ENCODE data around the gene PIGBOS1.
"Not testable (repeated sequence)": the region's sequence is repeated elsewhere in the genome, so short reads cannot be mapped to it uniquely, and the experiment has no call there.

The PIGBOS1 gene

DNA sequence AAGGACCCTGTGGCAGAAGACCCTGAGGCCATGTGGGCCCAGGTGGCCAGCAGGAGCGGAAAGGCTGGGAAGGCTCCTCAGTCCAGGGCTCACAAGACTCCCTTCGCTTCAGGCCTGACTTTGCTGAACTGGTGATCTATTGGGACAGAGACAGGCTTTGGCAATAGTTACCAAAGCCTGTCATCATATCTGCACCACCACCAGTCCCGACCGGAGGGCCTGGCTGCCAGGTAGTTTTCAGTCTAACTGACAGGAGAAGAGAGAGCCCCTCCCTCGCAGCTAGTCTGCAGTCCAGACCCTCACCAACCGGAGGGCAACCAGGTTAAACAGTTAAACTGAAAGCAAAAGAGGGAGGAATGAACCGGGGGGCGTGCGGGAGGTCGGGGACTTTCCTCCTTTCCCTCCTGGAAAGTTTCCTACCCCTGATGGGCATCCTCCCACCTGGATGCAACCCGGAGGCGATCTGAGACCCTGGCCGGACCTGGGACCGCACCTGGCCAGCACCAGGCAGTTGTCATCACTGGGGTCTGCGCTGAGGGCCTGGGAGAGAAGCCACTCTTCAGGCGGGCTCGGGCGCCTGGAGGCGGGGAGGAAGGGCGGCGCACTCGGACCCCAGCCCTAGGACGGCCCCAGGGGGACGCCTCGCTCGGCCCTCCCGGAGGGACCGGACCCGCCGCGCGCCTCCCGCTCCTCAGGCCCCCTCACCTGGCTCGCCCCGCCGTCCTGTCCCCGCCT, 29.7 kb downstream of the PIGBOS1 start:
- peak overlapping the region; percentile 66 for H3K4me3 ChIP-seq (ENCODE audit: insufficient read depth, low read length, poor library complexity, severe bottlenecking)
- peak overlapping the region; percentile 74 for H2AFZ ChIP-seq (ENCODE audit: low read depth, low read length, severe bottlenecking)
- no peaks in the 10 kb centered on the region for H4K20me1 ChIP-seq (ENCODE audit: low read depth, low read length)
- H3K9me3 ChIP-seq (ENCODE audit: insufficient read depth, low read length): no peaks in the 10 kb centered on the region
- peak overlapping the region; percentile 61 for H3K9ac ChIP-seq (ENCODE audit: low read length)
- TF ChIP-seq CTCF (IDR thresholded peaks at IDR 0.05; ENCODE audit: insufficient read depth, low read length, poor library complexity, severe bottlenecking) (no peak), EZH2phosphoT487 (conservative IDR thresholded peaks at IDR 0.05; ENCODE audit: low read length) (no peak)
- H3K79me2 ChIP-seq (ENCODE audit: insufficient read depth, low read length): no peaks in the 10 kb centered on the region
- no peaks in the 10 kb centered on the region for H3K27me3 ChIP-seq (ENCODE audit: low read length)
- H3K27ac ChIP-seq (ENCODE audit: low read depth, low read length): no peak overlapping the region
- H3K4me2 ChIP-seq (ENCODE audit: low read depth, low read length, poor library complexity, severe bottlenecking): peak overlapping the region; percentile 96
- no peaks in the 10 kb centered on the region for H3K36me3 ChIP-seq (ENCODE audit: low read length)
- H3F3A ChIP-seq (ENCODE audit: insufficient read depth): no peaks in the 10 kb centered on the region
- H3K9me2 ChIP-seq (replicated peaks; ENCODE audit: insufficient read depth, low read length): no peaks in the 10 kb centered on the region

DNA sequence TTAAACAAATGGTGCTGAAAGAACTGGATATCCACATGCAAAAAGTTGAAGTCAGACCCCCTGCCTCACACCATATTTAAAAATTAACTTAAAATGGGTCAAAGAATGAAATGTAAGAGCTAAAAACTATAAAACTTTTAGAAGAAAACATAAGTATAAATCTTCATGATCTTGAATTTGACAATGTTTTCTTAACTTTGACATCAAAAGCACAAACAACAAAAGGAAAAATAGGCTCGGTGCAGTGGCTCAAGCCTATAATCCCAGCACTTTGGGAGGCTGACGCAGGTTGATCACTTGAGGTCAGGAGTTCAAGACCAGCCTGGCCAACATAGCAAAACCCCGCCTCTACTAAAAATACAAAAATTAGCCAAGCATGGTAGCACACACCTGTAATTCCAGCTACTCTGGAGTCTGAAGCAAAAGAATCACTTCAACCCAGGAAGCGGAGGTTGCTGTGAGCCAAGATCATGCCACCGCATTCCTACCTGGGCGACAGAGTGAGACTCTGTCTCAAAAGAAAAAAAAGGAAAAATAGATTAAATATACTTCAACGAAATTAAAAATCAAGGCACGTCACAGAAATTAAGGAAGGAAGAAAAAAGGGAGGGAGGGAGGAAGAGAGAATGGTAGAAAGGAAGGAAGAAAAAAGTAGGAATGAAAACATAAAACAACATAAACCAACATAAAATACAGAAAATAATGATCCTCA, 30.8 kb downstream of the PIGBOS1 start:
- Histone ChIP-seq H3K27me3 (ENCODE audit: low read length) (no peaks in the 10 kb centered on the region), H3K9me2 (replicated peaks; ENCODE audit: insufficient read depth, low read length) (no peaks in the 10 kb centered on the region), H3K36me3 (ENCODE audit: low read length) (no peaks in the 10 kb centered on the region), H3K9me3 (ENCODE audit: insufficient read depth, low read length) (no peaks in the 10 kb centered on the region), H3F3A (ENCODE audit: insufficient read depth) (no peaks in the 10 kb centered on the region), H2AFZ (ENCODE audit: low read depth, low read length, severe bottlenecking) (no peak overlapping the region), H3K4me2 (ENCODE audit: low read depth, low read length, poor library complexity, severe bottlenecking) (no peak overlapping the region), H3K79me2 (ENCODE audit: insufficient read depth, low read length) (no peaks in the 10 kb centered on the region), H4K20me1 (ENCODE audit: low read depth, low read length) (no peaks in the 10 kb centered on the region), H3K27ac (ENCODE audit: low read depth, low read length) (no peak overlapping the region), H3K4me3 (ENCODE audit: insufficient read depth, low read length, poor library complexity, severe bottlenecking) (no peak overlapping the region), H3K9ac (ENCODE audit: low read length) (no peak overlapping the region)
- TF ChIP-seq EZH2phosphoT487 (conservative IDR thresholded peaks at IDR 0.05; ENCODE audit: low read length) (no peak), CTCF (IDR thresholded peaks at IDR 0.05; ENCODE audit: insufficient read depth, low read length, poor library complexity, severe bottlenecking) (no peak)

DNA sequence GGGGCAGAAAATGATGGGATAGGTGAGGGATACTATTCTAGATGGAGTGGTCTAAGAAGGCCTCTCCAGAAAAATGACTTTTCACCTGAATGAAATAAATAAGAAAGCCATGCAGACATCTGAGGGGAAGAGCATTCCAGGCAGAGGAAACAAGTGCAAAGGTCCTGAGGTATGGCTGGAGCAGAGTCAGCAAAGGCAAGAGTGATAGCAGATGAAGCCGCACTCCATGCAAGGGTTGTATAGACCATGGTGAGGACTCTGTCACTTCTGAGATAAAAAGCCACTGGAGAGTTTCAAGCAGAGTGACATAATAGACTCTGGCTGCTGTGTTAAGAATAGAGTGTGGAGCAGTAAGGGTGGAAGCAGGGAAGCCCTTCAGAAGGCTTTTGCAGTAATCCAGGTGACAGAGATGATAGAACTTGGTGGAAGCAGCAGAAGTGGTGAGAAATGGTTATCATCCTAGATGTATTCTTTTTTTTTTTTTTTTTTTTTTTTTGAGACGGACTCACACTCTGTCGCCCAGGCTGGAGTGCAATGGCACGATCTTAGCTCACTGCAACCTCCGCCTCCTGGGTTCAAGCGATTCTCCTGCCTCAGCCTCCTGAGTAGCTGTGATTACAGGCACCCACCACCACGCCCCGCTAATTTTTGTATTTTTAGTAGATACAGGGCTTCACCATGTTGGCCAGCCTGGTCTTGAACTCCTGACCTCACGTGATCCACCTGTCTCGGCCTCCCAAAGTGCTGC, 32.3 kb downstream of the PIGBOS1 start:
- not testable (repeated sequence) for H4K20me1 ChIP-seq (ENCODE audit: low read depth, low read length); H3K9me3 ChIP-seq (ENCODE audit: insufficient read depth, low read length); H3K9me2 ChIP-seq (replicated peaks; ENCODE audit: insufficient read depth, low read length); H3K4me2 ChIP-seq (ENCODE audit: low read depth, low read length, poor library complexity, severe bottlenecking); H3K27ac ChIP-seq (ENCODE audit: low read depth, low read length); H3K27me3 ChIP-seq (ENCODE audit: low read length); H3K9ac ChIP-seq (ENCODE audit: low read length); H3K79me2 ChIP-seq (ENCODE audit: insufficient read depth, low read length); H3K36me3 ChIP-seq (ENCODE audit: low read length); H3K4me3 ChIP-seq (ENCODE audit: insufficient read depth, low read length, poor library complexity, severe bottlenecking); H3F3A ChIP-seq (ENCODE audit: insufficient read depth); H2AFZ ChIP-seq (ENCODE audit: low read depth, low read length, severe bottlenecking)
